ENCODE measurements around the gene CD58. TPM values are rescaled to one million over a fixed set of nuclear protein-coding genes. Genes with fewer than 3 reads are reported as not detected.

CD58 gene
- total RNA-seq, 1 experiment from 2014 or later: 8.2 TPM

GRCh38 chr1:116477429-116477828 is 93.4 kb downstream of the CD58 start:
- no peak for DNase-seq (ENCODE audit: low spot score)
- Histone ChIP-seq H3K36me3 (ENCODE audit: insufficient read depth, low read length, poor library complexity, severe bottlenecking) (no peaks in the 10 kb centered on the region), H3K4me3 (ENCODE audit: low read depth, low read length, poor library complexity, severe bottlenecking) (no peak overlapping the region), H3K4me1 (ENCODE audit: insufficient read depth, low read length, poor library complexity, severe bottlenecking) (peaks cover 10% of the 10 kb centered on the region), H3K27ac (ENCODE audit: low read depth, low read length, poor library complexity, severe bottlenecking) (no peak overlapping the region), H3K27me3 (replicated peaks; ENCODE audit: insufficient read depth, low read depth, low read length, poor library complexity) (no peaks in the 10 kb centered on the region), H3K9me3 (ENCODE audit: low read depth, low read length, poor library complexity, severe bottlenecking) (no peaks in the 10 kb centered on the region)
- TF ChIP-seq EZH2 (IDR thresholded peaks at IDR 0.05; ENCODE audit: borderline replicate concordance, low read depth, low read length, poor library complexity, severe bottlenecking): no peak
- TF ChIP-seq, protein P1, sequence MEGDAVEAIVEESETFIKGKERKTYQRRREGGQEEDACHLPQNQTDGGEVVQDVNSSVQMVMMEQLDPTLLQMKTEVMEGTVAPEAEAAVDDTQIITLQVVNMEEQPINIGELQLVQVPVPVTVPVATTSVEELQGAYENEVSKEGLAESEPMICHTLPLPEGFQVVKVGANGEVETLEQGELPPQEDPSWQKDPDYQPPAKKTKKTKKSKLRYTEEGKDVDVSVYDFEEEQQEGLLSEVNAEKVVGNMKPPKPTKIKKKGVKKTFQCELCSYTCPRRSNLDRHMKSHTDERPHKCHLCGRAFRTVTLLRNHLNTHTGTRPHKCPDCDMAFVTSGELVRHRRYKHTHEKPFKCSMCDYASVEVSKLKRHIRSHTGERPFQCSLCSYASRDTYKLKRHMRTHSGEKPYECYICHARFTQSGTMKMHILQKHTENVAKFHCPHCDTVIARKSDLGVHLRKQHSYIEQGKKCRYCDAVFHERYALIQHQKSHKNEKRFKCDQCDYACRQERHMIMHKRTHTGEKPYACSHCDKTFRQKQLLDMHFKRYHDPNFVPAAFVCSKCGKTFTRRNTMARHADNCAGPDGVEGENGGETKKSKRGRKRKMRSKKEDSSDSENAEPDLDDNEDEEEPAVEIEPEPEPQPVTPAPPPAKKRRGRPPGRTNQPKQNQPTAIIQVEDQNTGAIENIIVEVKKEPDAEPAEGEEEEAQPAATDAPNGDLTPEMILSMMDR (conservative IDR thresholded peaks at IDR 0.05; ENCODE audit: low read depth, low read length): no peak
- BruUV-seq (replicated peaks): no TSS peak
- intact Hi-C loops (cut with micrococcal nuclease; ENCODE audit: unreplicated experiment): no loop called here
- ChIA-PET POLR2A (ENCODE audit: low non-redundant PET) (no interaction called here), CTCF (no interaction called here)

DNA sequence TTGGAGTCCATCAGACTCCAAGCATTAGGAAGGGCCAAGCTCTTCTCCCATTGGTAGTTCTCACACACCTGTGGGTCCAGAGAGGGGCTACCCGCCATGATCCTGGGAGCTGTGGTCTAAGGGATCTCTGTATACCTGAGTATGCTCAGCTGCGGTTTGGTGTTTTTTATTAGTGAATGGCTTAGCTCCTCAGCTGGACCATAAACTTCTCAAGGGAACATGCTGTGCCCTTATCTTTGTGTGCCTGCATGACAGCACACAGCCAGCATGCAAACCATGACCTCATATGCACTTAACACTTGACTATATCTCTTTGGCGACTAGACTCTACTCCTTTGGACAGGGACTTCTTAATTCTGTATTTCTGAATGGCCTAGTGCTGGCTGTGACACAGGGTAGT is 94.5 kb downstream of the CD58 start:
- no peak overlapping the region for H3K4me3 ChIP-seq (ENCODE audit: low read depth, low read length, poor library complexity, severe bottlenecking)
- TF ChIP-seq, protein P1 (conservative IDR thresholded peaks at IDR 0.05; ENCODE audit: low read depth, low read length): no peak
- no TSS peak for BruUV-seq (replicated peaks)
- H3K4me1 ChIP-seq (ENCODE audit: insufficient read depth, low read length, poor library complexity, severe bottlenecking): peaks cover 21% of the 10 kb centered on the region
- POLR2A ChIA-PET (ENCODE audit: low non-redundant PET): no interaction called here
- H3K27me3 ChIP-seq (replicated peaks; ENCODE audit: insufficient read depth, low read depth, low read length, poor library complexity): no peaks in the 10 kb centered on the region
- H3K9me3 ChIP-seq (ENCODE audit: low read depth, low read length, poor library complexity, severe bottlenecking): no peaks in the 10 kb centered on the region
- intact Hi-C loops (cut with micrococcal nuclease; ENCODE audit: unreplicated experiment): no loop called here
- DNase-seq (ENCODE audit: low spot score): no peak
- H3K36me3 ChIP-seq (ENCODE audit: insufficient read depth, low read length, poor library complexity, severe bottlenecking): no peaks in the 10 kb centered on the region
- CTCF ChIA-PET: no interaction called here
- no peak overlapping the region for H3K27ac ChIP-seq (ENCODE audit: low read depth, low read length, poor library complexity, severe bottlenecking)

- CTCF ChIA-PET: no interaction called here
Observed at GRCh38 chr1:116475850-116476218, 95.0 kb downstream of the CD58 start.

More at GRCh38 chr1:116475850-116476218, 95.0 kb downstream of the CD58 start:
- H3K4me3 ChIP-seq (ENCODE audit: low read depth, low read length, poor library complexity, severe bottlenecking): no peak overlapping the region
- peaks cover 26% of the 10 kb centered on the region for H3K4me1 ChIP-seq (ENCODE audit: insufficient read depth, low read length, poor library complexity, severe bottlenecking)
- DNase-seq (ENCODE audit: low spot score): no peak
- no peaks in the 10 kb centered on the region for H3K9me3 ChIP-seq (ENCODE audit: low read depth, low read length, poor library complexity, severe bottlenecking)
- no TSS peak for BruUV-seq (replicated peaks)
- intact Hi-C loops (cut with micrococcal nuclease; ENCODE audit: unreplicated experiment): no loop called here
- no peaks in the 10 kb centered on the region for H3K27me3 ChIP-seq (replicated peaks; ENCODE audit: insufficient read depth, low read depth, low read length, poor library complexity)
- no peaks in the 10 kb centered on the region for H3K36me3 ChIP-seq (ENCODE audit: insufficient read depth, low read length, poor library complexity, severe bottlenecking)
- no peak for TF ChIP-seq EZH2 (IDR thresholded peaks at IDR 0.05; ENCODE audit: borderline replicate concordance, low read depth, low read length, poor library complexity, severe bottlenecking)
- TF ChIP-seq, protein P1 (conservative IDR thresholded peaks at IDR 0.05; ENCODE audit: low read depth, low read length): no peak
- H3K27ac ChIP-seq (ENCODE audit: low read depth, low read length, poor library complexity, severe bottlenecking): no peak overlapping the region
- POLR2A ChIA-PET (ENCODE audit: low non-redundant PET): no interaction called here

Data from A673 (cell line).